Nephron (organoid): ENCODE data around the gene SEL1L3.

Experiments used
- H3K27ac Mint-ChIP-seq, 3 experiments: 2 replicates each; pipeline ENCODE4 v1.8.0; 2020; ENCODE audit warnings: mixed read lengths in 3 of 3, mild to moderate bottlenecking in 2 of 3, moderate library complexity in 1 of 3
- H3K27me3 Mint-ChIP-seq: 2 replicates; pipeline ENCODE4 v1.8.0; 2021; ENCODE audit warnings: low read depth, mild to moderate bottlenecking, moderate library complexity, mixed read lengths
- H3K36me3 Mint-ChIP-seq: 2 replicates; pipeline ENCODE4 v1.8.0; 2020; ENCODE audit warnings: low read depth, mixed read lengths
- H3K4me1 Mint-ChIP-seq: 2 replicates; pipeline ENCODE4 v1.8.0; 2020; ENCODE audit warnings: mixed read lengths
- H3K4me3 Mint-ChIP-seq, 3 experiments: 2 replicates each; pipeline ENCODE4 v1.8.0; 2020; ENCODE audit warnings: mild to moderate bottlenecking in 3 of 3, mixed read lengths in 3 of 3, moderate library complexity in 2 of 3
- H3K9me3 Mint-ChIP-seq: 2 replicates; pipeline ENCODE4 v1.8.0; 2020; ENCODE audit warnings: mixed read lengths
- CTCF ChIP-seq, 3 experiments: fragments of 200-600 bp; sonication (generic); IDR thresholded peaks; one replicate each; pipeline ENCODE4 v1.5.0; 2021; ENCODE audit warnings: antibody characterized with exemption in 3 of 3; ENCODE audit not compliant: unreplicated experiment in 3 of 3

SEL1L3 gene

GRCh38 chr4:25811841-25812240 is 50.9 kb downstream of the SEL1L3 start:
- Mint-ChIP-seq H3K36me3 (no peaks in the 10 kb centered on the region), H3K27me3 (peaks cover 6% of the 10 kb centered on the region), H3K4me1 (peaks cover 33% of the 10 kb centered on the region), H3K27ac (peak overlapping the region in 2 of 3 experiments; percentile 31 to 39), H3K9me3 (no peaks in the 10 kb centered on the region), H3K4me3 (no peak overlapping the region)
- TF ChIP-seq CTCF (IDR thresholded peaks at IDR 0.05; ENCODE audit: unreplicated experiment in 3 of 3), result no peak

GRCh38 chr4:25811374-25811690 is 51.5 kb downstream of the SEL1L3 start:
- H3K4me3 Mint-ChIP-seq, result no peak overlapping the region
- no peaks in the 10 kb centered on the region for H3K9me3 Mint-ChIP-seq
- peak overlapping the region; percentile 26 to 39 (median 37) for H3K27ac Mint-ChIP-seq
- peaks cover 6% of the 10 kb centered on the region for H3K27me3 Mint-ChIP-seq
- peaks cover 33% of the 10 kb centered on the region for H3K4me1 Mint-ChIP-seq
- H3K36me3 Mint-ChIP-seq, result no peaks in the 10 kb centered on the region
- no peak for TF ChIP-seq CTCF (IDR thresholded peaks at IDR 0.05; ENCODE audit: unreplicated experiment in 3 of 3)

DNA sequence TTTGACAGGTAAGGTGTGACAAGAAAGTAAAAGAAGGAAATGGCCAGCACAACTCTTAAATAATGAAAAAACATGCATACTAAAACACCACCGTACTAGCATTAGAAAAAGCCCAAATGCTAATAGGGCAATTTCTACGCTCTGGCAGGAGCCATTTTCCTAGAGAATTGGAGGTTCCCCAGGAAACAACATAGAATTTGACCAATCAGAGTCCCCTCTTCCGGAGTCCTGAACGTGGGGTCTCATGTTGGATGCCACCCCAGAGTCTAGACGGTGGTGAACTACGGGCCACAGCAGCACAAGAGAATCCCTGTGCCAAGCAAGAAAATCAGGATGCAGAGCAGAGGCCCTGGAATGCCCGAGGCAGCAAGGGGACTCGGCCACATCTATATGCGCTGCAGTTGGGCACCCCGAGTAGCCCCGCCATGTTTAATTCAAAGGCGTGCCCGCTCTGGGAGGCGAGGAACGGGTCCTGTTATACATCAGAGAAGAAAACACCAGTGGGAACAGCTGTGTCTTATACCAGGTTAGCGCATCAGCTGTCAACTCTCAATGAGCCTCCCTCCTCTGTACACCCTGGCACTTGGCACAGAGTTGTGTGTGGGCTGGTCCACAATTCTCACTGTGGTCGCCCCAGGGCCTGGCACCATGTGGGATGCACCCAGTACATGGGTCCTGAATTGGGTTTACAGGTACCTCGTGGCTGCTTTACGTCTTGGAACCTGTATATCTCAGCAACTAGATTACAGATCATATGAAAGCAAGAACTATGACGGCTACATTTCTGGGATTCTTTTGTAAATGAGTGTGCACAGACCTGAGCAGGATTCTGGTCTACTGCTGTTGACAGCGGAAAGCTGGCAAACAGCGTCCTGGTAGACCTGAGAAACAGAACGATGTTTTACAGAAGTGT is 52.1 kb downstream of the SEL1L3 start:
- no peak for TF ChIP-seq CTCF (IDR thresholded peaks at IDR 0.05; ENCODE audit: unreplicated experiment in 3 of 3)
- H3K27ac Mint-ChIP-seq, result peak overlapping the region; percentile 26 to 39 (median 37)
- H3K4me3 Mint-ChIP-seq, result no peak overlapping the region
- no peaks in the 10 kb centered on the region for H3K9me3 Mint-ChIP-seq
- H3K27me3 Mint-ChIP-seq, result peaks cover 6% of the 10 kb centered on the region
- H3K4me1 Mint-ChIP-seq, result peaks cover 33% of the 10 kb centered on the region
- H3K36me3 Mint-ChIP-seq, result no peaks in the 10 kb centered on the region

DNA sequence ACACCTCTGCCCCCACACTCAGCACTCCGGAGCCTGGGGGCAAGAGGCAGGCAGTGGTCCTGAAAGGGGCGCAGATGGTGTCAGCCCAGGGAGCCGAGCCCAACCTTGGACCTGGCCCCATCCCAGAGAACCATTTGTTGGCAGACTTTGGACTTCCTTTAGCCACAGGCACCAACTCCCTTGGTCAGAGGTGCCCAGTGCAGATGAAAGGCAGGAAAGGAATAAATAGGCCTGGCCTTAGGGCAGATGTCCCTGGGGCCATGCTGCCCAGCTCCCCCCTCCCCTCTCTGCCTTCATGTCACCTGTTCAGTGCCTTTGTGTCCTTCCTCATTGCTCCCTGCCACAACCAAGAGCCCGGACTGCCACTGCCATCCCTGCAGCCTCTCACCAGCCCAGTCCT is 52.8 kb downstream of the SEL1L3 start:
- H3K9me3 Mint-ChIP-seq, result no peaks in the 10 kb centered on the region
- no peak overlapping the region for H3K27ac Mint-ChIP-seq
- H3K4me3 Mint-ChIP-seq, result no peak overlapping the region
- H3K36me3 Mint-ChIP-seq, result no peaks in the 10 kb centered on the region
- peaks cover 33% of the 10 kb centered on the region for H3K4me1 Mint-ChIP-seq
- peaks cover 6% of the 10 kb centered on the region for H3K27me3 Mint-ChIP-seq
- TF ChIP-seq CTCF (IDR thresholded peaks at IDR 0.05; ENCODE audit: unreplicated experiment in 3 of 3), result no peak

DNA sequence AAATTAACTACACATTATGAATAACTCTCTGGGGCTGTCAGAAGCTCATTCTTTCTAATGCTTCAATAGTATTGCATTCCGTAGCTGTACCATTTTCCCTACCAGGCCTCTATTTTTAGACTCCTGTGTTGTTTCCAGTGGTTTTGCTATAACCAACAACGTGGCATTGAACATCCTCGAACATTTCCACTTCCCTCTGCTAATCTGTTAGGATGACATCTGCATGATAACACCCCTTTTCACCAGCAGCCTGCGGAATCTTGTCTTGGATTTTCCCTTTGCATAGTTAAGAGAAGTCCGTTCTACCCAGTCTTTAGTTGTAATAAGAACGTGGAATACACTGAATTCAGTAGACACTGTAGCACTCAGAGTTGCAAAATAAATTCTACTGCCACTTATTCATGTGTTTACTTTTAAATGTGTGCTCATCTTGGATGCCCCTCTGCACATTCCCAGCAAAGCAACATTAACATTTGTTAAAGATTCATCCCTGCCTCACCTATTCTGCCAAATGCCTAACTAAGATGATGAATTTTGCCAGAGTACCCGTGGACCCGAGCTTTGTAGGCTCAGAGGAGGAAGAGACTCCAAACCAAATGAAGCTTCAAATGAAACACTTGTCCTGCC is 55.6 kb downstream of the SEL1L3 start:
- no peak for TF ChIP-seq CTCF (IDR thresholded peaks at IDR 0.05; ENCODE audit: unreplicated experiment in 3 of 3)
- Mint-ChIP-seq H3K36me3 (no peaks in the 10 kb centered on the region), H3K9me3 (no peaks in the 10 kb centered on the region), H3K27ac (peak overlapping the region in 2 of 3 experiments; percentile 6 to 50), H3K27me3 (peaks cover 6% of the 10 kb centered on the region), H3K4me1 (peaks cover 22% of the 10 kb centered on the region), H3K4me3 (no peak overlapping the region)
